GM19467 (cell line): ENCODE measurements around the gene RAB19.
"Not testable (repeated sequence)": the region's sequence is repeated elsewhere in the genome, so short reads cannot be mapped to it uniquely, and the experiment has no call there.

Source experiments
- ATAC-seq: cut with Tn5 transposase; IDR thresholded peaks from one replicate; pipeline ENCODE4 v1.9.1; 2021; ENCODE audit warnings: mild to moderate bottlenecking, moderate library complexity; ENCODE audit not compliant: unreplicated experiment

The RAB19 gene

DNA sequence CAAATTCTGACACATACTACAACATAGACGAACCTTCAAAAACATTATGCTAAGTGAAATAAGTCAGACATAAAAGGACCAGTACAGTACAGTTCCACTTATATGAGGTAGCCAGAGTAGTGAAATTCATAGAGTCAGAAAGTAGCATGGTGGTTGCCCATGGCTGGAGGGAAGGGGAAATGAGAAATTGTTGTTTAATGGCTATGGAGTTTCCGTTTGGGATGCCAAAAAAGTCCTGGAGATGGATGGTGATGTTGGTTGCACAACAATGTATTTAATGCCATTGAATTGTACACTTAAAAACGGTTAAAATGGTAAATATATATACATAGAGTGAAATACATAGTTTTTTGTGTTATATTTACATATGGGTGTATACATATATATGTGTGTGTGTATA is 3.5 kb upstream of the RAB19 start:
- no peak for ATAC-seq

DNA sequence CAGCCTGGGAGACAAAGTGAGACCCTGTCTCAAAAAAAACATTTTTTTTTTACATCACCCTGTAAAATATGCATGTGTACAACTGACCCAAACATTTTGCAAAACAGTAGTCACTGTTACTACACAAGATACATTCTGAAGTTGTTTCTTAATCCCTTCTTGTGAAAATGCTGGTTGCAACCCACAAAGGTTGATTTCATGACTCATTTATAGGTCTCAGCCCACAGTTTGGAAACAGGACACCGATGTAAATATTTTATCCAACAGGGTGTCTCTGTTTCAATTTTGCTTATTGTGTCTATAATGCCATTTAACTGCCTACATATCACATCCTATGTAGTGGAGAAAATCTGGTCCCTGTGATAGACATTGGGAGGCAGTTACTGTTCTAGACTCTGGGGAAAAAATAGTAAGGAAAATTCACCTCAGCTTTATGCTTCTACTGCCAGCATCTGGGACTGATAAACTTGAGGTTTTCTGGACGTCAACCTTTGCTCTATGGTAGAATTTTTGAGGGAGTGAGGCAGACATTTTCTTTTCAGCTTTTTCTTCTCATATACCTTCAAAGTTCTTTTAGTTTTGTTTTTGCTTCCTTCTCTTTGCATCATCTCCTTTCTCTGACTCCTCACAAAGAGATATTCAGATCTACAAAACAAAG is 1.6 kb upstream of the RAB19 start:
- ATAC-seq, result no peak

- no peak for ATAC-seq
These were observed 757 bp downstream of the RAB19 start for GRCh38 chr7:140404565-140405065.

DNA sequence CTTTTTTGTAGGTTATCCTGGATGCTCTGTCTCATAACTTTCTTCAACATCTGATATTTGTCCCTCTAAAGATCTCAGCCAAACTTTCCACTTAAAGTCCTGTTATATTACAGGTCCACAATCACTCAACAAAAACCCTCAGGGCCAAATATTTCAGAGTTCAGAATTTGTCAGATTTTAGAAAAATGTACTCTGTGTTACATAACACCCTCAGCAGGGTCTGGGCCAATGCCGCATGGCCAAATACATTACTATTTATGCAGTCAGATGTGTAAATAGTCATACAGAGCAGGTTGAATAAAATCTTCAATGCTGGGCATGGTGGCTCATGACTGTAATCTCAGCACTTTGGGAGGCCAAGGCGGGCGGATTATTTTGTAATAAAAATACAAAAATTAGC is 11.5 kb downstream of the RAB19 start:
- ATAC-seq, result no peak

- ATAC-seq, result not testable (repeated sequence)
These were observed 12.0 kb downstream of the RAB19 start for GRCh38 chr7:140415816-140416215.

DNA sequence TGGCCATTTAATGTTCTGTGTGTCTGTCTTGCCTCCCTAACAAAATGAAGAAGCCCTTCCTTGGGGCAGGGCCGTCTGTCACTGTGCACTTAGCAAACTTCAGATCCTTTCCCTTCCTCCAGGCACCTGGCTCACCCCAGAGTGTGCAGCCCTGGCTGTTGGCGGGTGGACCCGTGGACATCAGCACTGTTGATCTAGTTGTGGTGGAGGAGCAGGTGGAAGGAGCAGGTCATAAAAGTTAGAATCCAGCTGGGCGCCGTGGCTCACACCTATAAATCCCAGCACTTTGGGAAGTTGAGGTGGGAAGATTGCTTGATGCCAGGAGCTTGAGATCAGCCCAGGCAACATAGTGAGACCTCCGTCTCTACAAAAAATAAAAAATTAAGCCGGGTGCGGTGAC is 12.7 kb downstream of the RAB19 start:
- ATAC-seq, result no peak

GRCh38 chr7:140417456-140418155 is 13.7 kb downstream of the RAB19 start:
- no peak for ATAC-seq

DNA sequence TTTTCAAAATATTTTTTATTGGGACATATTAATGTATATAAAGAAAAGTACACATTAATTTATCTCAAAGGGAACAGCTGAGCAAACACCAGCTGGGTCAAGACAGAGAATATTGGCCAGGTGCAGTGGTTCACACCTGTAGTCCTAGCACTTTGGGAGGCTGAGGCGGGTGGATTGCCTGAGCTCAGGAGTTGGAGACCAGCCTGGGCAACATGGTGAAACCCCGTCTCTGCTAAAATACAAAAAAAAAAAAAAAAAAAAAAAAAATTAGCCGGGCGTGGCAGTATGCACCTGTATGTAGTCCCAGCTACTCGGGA is 14.3 kb downstream of the RAB19 start:
- not testable (repeated sequence) for ATAC-seq

GRCh38 chr7:140418653-140419052 is 14.8 kb downstream of the RAB19 start:
- ATAC-seq, result no peak

- no peak for ATAC-seq
These were observed 17.7 kb downstream of the RAB19 start for GRCh38 chr7:140421521-140421920.

- no peak for ATAC-seq
These were observed 19.6 kb downstream of the RAB19 start for GRCh38 chr7:140423501-140423900.

- no peak for ATAC-seq
These were observed 21.9 kb downstream of the RAB19 start for GRCh38 chr7:140425718-140426117.

- no peak for ATAC-seq
These were observed 22.3 kb downstream of the RAB19 start for GRCh38 chr7:140426130-140426529.

DNA sequence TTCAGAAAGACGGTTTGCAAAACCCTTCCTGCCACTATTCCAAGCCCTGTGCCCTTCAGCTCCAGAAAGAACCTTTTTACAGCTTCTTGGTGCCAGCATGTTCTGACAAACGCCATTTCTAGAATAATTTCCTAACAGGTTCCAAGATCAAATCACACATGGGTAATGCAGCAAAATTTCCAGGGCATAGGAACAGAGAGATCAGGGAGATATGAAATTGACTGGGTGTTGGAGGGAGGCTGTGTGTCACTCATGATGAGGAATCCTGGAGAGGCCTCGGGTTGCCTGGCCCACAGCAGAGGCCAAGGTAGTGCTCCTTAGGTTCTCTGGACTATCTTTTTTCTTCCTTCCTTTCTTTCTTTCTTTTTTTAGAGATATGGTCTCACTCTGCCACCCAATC is 29.5 kb downstream of the RAB19 start:
- no peak for ATAC-seq

DNA sequence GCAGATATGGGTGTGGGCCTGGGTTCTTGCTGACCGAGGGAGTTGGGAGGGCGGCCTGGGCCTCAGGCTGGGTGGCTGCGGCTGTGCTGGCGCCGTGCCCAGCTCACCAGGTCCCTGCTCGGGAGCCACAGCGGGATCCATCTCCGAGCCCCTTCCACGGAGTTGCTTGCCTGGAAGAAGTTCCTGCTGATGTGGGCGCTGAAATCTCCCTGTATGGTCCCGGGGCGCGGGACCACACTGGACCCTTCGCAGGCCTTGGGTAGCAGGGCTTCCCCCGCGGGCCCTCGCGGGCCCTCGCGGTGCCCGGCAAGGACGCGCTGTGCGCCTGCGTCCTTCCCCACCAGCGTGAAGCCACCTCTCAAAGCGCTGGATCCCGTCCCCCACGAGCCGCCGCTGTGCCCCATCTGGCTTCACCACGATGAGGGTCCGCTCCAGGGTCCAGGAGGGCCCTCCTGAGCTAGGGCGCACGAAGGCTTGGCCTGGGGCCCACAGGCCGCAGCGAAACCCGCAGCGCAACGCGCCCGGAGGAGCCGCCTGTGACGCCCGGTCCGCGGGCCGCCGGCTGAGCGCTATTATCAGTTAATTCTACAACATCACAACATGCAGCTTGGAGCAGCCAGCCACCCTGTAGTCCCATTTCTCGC is 31.5 kb downstream of the RAB19 start:
- no peak for ATAC-seq

GRCh38 chr7:140439359-140439758 is 35.5 kb downstream of the RAB19 start:
- ATAC-seq, result no peak

- no peak for ATAC-seq
These were observed 36.7 kb downstream of the RAB19 start for GRCh38 chr7:140440593-140440992.

GRCh38 chr7:140441519-140441918 is 37.7 kb downstream of the RAB19 start:
- ATAC-seq, result no peak

DNA sequence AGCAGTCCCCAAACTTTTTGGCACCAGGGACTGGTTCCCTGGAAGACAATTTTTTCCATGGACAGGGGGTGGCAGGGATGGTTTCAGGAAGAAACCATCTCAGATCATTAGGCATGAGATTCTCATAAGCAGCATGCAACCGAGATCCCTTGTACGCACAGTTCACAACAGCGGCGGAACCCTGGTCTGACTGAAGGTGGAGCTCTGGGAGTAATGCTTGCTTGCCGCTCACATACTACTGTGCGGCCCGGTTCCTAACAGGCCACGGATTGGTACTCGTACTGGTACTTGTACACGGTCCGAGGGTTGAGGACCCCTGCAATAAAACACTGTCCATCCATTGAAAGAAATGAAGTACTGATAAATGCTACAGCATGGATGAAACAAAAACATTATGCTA is 42.6 kb downstream of the RAB19 start:
- no peak for ATAC-seq

DNA sequence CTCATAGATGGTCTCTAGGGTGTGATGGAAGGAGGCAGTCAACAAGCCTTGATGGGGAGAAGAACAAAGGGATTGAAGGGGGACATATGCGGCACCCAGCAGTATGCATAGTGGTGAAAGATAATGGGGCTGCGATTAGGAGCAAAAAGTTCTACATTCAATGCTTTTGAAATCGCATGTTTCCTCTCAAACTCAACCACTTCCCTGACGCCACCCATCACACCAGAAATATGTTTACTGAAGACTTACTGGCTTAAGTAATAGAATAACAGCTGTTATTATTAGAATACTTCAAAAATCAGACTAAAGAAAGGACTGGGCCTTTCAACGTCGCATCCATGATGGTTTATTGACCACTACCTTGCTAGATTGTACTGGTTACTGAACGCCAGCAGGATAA is 44.0 kb downstream of the RAB19 start:
- no peak for ATAC-seq

- no peak for ATAC-seq
These were observed 45.1 kb downstream of the RAB19 start for GRCh38 chr7:140448781-140449480.

- no peak for ATAC-seq
These were observed 47.9 kb downstream of the RAB19 start for GRCh38 chr7:140451716-140452115.
